Upper lobe of right lung (tissue), 1 donor: ENCODE data around the gene DCBLD2. TPM values are rescaled to one million over a fixed set of nuclear protein-coding genes. Genes with fewer than 3 reads are reported as not detected.

Source experiments
- ATAC-seq: fragments of 200-7000 bp; cut with Tn5 transposase; one replicate; pipeline ENCODE4 v1.9.1; 2020; ENCODE audit warnings: mild to moderate bottlenecking, moderate library complexity
- DNase-seq: peaks from one replicate; pipeline ENCODE4 v3.0.0-alpha.2; 2020
- H3K27ac ChIP-seq: fragments of 200-600 bp; one replicate; pipeline ENCODE4 v1.8.0; 2022
- H3K27me3 ChIP-seq: fragments of 200-600 bp; one replicate; pipeline ENCODE4 v1.8.0; 2022; ENCODE audit warnings: mild to moderate bottlenecking
- H3K36me3 ChIP-seq: fragments of 200-600 bp; one replicate; pipeline ENCODE4 v1.8.0; 2022
- H3K4me1 ChIP-seq: fragments of 200-600 bp; one replicate; pipeline ENCODE4 v1.8.0; 2022
- H3K4me3 ChIP-seq: fragments of 200-600 bp; one replicate; pipeline ENCODE4 v1.8.0; 2022; ENCODE audit warnings: mild to moderate bottlenecking
- H3K9me3 ChIP-seq: fragments of 200-600 bp; one replicate; pipeline ENCODE4 v1.8.0; 2022
- CTCF ChIP-seq: fragments of 200-600 bp; IDR thresholded peaks from one replicate; pipeline ENCODE4 v1.8.0; 2022; ENCODE audit warnings: antibody characterized with exemption
- intact Hi-C: fragments of 100-400 bp; cut with DNase I; formaldehyde crosslinking; loops from one replicate; pipeline ENCODE4 v1.11.0; 2022
- total RNA-seq: library from RNA; stranded (reverse); fragmentation: NEBNext Ultra II Directional; extraction: Animal tissue kit (Norgen Biotek cat#: 25700); gene quantifications from one replicate; pipeline ENCODE4 v1.2.1, GENCODE V29; 2021
- donor health status: DM: no; HTN: yes; CAD: no; lungs with severe emphysema.

DCBLD2 gene
- total RNA-seq, 1 donor from 2014 or later, result 35.8 TPM

DNA sequence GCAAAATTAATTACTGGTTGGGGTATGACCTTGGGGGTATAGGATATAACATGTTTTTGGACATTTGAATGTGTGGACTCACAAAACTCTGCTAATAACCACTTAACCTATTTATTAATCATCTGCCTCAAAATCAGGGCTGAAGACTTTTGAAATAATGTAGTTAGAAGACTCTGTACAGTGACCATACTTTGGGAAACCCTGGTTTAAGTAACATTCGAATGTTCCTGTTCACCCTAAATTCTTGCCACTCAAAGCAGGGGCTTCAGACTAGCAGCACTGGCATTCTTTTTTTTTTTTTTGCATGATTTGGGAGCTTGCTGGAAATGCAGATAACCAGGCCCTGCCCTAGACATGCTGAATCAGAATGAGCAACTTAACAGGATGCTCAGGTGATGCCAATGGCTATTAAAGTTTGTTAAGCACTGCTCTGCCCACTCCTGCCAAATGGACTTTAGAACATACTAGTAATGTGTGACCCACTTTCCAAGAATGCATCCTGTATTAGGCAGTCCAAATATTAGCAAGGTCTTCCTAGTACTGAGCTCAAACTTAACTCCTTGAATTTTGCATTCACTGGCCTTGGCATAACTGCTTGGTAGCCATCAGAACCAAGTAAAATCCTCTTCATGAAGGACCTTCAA is 151.1 kb downstream of the DCBLD2 start:
- Histone ChIP-seq H3K27me3 (no peaks in the 10 kb centered on the region), H3K4me1 (no peaks in the 10 kb centered on the region), H3K27ac (no peak overlapping the region), H3K9me3 (no peaks in the 10 kb centered on the region), H3K36me3 (no peaks in the 10 kb centered on the region), H3K4me3 (no peak overlapping the region)
- intact Hi-C loops, result no loop called here
- ATAC-seq (no peak), DNase-seq (no peak)
- TF ChIP-seq CTCF, result no peak

GRCh38 chr3:98746882-98747281 is 154.6 kb downstream of the DCBLD2 start:
- no peak for DNase-seq
- no peaks in the 10 kb centered on the region for H3K27me3 ChIP-seq
- H3K4me1 ChIP-seq, result no peaks in the 10 kb centered on the region

DNA sequence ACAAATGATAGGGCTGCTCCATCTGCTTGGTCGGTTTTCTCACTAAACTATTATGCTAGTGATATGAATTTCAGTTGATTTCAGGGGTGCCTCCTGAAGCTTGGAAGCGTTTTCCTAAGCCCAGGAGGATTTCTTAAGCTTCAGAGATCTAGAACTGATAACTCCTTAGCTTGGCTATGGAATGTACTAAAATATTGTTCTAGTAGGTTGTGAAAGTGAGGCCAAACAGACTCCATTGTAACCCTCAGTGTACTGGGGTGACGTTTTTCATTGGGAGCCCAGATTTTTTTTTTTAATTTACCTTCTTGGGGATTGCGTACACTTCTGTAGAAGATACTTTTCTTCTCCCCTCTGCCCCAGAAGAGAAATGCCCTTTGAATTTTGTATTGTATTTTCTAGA is 155.4 kb downstream of the DCBLD2 start:
- Histone ChIP-seq H3K36me3 (no peaks in the 10 kb centered on the region), H3K4me1 (no peaks in the 10 kb centered on the region), H3K9me3 (no peaks in the 10 kb centered on the region), H3K27me3 (no peaks in the 10 kb centered on the region), H3K27ac (no peak overlapping the region), H3K4me3 (no peak overlapping the region)
- ATAC-seq (no peak), DNase-seq (no peak)
- no peak for TF ChIP-seq CTCF
- intact Hi-C loops, result no loop called here

More at GRCh38 chr3:98746882-98747281, 154.6 kb downstream of the DCBLD2 start:
- Histone ChIP-seq H3K36me3 (no peaks in the 10 kb centered on the region), H3K4me3 (no peak overlapping the region), H3K27ac (no peak overlapping the region), H3K9me3 (no peaks in the 10 kb centered on the region)
- ATAC-seq, result peak; percentile 16
- intact Hi-C loops, result no loop called here
- no peak for TF ChIP-seq CTCF

Other genes starting within 250 kb of the DCBLD2 start
- 29.4 TPM for gene ST3GAL6, start 138.4 kb downstream of the DCBLD2 start, total RNA-seq